ENCODE results near the gene TMEM132A.
"Not testable (repeated sequence)": the region's sequence is repeated elsewhere in the genome, so short reads cannot be mapped to it uniquely, and the experiment has no call there.

Gene TMEM132A

DNA sequence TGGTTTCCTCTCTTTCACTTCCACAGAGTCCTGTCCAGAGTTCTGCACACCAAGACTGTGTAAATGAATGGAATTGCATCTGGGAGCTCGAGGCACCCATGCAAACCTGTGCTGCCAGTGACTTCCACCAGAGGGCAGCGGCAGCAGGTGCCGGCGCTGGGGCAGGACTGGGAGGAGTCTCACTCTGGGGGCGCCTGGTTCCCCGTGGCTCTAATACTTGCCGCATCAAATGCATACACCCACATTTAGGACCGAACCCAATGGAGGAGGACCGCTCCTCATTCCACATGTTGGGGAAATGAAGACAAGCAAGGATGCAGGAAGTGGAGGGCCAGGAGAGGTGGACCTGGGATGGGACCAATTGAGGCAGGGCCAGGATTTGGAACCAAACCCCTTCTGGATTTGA is 46.1 kb downstream of the TMEM132A start:
- peak; percentile 32 for DNase-seq

DNA sequence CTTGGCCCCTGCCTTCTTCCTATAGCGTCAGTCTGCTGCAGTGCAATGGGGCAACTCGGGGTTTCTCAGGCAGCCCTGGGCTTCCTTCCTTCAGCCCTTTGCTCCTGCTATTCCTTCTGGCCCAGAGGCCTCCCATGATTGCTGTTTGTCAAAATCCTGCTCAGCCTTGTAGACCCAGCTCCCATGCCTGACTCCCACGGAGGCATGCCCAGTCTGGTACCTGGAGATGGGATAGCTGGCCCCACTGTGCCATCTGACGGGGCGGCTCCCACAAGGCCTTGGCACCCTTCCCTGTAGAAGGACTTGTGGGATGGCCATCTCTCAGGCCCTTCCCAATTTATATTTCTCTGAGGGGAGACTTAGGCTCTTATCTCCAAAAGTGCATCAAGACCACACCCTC is 46.6 kb downstream of the TMEM132A start:
- no peak for DNase-seq

DNA sequence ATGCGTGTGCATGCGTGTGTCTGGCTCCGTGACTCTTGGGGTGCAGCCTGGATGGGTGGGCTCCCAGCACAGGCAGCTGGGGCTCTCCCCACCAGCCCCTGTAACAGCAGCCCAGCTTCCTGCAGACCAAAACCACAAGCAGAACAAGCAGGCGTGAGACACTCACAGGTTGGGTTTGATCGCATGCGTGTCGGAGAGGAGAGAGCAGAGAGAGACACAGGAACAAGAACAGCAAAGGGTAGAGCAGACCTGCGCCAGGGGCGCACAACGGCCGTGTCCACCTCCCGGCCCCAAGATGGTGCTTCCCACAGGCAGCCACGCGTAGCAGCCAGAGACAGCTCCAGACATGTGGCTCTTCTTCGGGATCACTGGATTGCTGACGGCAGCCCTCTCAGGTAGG is 47.3 kb downstream of the TMEM132A start, which contains the start of gene CD6:
Gene CD6, plus strand, starts transcription at position 161 of the 400 bp plus-strand sequence. Its CDS starts 186 bp downstream, at position 347.
- no peak for DNase-seq

DNA sequence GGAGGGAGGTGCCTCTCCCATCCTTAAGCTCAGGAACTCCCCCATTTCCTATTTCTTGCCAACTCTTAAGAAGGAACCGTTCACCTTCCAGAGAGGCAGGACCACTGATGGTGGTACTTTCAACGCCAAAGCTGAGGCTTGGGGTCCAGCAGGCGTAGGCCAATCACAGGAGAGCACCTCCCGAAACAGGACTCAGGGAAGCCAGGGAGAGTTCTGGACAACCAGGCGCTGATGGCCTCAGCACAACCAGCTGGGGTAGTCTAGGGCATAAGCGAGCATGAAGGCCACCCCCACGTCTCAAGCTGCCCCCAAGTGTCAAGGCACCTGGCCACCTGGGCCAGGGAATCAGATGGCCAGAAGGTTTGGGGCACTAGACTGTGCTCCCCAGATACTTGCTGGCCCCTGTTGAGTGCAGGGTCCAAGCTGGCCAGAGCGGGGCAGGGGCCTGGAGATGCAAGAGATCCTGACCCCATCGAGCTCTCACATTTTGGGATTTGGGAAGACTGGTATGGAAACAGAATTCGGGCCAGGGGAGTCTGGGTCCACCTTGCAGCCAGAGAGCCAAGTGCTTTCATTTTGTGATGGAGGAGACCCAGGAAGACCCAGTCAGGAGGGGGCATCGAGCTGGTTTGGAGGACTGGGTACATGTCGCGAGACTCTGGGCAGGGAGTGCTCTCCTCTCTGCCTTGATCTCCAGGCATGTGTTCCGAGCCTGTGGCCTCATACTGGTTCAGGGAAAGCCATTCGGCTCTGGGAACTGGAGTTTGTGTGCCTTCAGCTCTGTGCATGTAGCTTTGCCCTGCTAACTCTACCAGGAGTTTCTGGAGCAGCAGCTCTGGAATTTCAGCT is 48.1 kb downstream of the TMEM132A start:
- DNase-seq = no peak

DNA sequence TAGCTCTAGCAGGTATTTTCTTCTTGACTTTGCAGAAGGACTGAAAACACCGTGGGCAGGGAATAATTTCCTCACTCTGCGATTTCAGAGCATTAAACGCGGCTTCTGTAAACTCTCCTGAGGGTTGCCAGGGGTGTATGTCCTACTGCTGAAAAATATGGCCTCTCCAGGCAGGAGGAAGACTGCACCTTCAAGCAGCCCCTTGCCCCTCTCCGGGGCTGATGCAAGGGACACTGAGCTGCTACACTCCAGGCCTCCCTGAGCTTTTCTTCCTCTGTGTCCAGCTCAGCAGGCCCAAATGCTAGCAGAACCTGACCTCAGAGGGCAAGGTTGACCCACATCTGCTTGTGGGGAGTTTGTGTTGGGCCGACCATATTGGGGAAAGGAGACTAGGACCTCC is 49.4 kb downstream of the TMEM132A start:
- no peak for DNase-seq

DNA sequence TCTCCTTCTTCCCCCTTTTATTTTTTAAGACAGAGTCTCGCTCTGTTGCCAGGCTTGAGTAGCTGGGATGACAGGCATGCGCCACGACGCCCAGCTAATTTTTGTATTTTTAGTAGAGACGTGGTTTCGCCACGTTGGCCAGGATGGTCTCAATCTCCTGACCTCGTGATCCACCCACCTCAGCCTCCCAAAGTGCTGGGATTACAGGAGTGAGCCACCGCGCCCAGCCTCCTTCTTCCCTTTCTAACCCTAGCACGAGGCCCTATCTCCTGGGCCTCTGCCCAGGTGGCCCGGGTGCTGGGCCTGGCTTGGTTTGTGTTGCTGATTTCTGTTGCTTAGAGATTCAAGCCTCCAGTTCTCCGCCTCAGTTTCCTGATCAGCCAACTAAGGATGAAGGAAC is 50.1 kb downstream of the TMEM132A start:
- DNase-seq = not testable (repeated sequence)

DNA sequence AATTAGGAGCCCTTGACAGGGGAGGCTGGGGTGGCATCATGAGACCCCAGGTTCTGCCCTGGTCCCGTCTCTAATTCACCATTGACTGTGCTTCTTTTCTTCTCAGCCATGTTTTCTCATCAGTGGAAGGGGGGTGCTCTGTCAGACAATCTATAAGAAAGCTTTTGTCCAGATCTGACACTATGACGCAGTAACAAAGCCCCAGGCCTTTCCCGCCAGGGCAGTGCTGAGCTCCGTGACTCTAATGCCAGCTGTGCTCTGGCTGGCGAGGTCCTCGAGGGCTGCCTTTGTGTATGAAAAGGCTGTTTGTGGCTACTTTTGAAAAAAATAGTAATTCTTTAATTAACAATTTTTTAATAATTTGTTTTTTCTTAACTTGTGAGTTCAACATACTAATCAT is 50.5 kb downstream of the TMEM132A start:
- no peak for DNase-seq

DNA sequence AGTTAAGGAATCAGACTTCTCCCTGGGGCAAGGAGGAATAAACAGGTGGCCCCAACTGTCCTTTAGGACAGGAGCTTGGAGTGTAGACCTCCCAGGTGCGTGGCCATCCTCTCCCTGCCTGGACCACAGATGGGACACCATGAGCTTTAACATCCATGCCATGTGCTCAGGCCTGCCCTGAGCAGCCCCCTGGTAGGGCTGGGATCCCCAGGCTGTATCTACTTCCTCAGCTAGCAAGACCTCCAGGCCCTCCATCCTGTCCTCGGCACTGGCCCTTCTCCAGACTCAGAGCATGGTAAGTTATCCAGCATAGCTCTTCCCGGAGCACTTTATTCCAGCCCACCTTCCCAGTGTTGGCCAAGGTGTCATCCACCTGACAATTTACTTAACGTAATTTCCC is 53.0 kb downstream of the TMEM132A start:
- no peak for DNase-seq

DNA sequence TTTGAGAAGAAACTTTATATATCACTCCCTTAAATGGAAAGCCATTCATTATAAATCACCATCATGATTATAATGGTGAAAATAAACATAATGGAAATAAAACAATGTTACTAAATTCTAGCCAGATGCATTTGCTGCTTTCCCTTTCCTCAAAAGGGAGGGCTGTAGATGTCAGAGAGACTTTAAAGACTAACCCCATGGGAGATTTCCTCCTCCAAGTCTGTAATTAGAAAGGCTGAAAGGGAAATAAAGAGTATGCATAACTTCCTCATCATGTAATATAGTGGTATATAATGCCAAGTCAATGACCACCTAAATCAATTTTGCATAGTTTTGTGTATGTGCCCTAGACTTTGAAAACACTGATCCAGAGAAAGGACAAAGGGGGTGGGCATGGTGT is 53.6 kb downstream of the TMEM132A start:
- no peak for DNase-seq

DNA sequence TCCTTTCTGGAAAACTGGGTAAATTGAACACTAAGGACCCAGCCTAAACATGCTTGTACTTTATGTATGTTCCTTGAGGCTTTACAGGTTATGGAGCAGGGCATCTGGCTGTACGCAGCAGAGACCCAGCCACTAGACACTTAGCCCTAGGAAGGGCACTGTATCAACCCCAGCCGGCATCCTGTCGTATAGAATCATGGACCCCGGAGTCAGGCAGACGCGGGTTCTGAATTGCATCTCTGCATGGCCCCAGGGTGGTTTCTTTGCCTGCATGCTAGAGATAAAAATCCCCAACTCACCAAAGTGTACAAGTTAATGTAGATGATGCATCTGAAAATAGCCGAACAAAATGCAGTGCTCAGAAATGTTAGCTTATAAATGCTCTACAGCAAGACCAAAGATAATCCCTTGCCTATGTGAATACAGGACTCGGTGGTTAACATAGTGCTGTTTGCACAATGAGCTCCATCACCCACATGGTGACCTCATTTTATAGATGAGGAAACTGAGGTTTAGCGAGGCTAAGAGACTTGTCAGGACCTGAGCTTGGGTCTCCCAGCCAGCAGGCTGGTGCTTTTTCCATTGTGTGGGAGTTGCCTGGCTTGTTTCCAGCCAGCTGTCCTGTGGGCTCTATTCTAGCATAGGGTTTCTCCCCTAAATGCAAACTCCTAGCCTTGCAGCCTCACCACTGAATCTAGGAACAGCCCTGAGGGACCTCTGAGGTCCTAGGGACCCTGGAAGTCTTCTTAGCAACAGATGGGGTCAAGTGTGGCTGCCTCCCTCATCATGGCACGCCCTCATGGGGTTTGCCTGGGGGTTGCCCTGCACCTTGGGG is 54.5 kb downstream of the TMEM132A start:
- DNase-seq = no peak

DNA sequence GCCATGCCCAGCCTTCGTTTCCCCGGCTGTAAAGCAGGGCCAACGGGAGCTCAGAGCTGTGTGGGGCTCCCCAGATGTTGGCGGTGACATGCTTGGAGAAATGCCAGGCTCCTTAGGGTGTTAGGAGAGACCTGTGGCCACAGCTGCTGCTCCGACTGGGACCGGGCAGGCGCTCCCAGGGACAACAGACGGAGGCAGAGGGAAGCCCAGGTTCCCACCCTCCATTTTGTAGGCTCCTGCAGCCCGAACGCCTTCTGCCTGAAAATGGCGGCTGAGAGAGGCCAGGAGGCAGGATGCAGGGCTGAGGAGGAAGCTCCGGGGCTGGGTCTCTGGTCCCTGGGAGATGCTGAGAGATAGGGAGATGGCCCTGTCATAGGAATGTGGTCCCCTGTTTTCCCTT is 57.3 kb downstream of the TMEM132A start:
- no peak for DNase-seq

DNA sequence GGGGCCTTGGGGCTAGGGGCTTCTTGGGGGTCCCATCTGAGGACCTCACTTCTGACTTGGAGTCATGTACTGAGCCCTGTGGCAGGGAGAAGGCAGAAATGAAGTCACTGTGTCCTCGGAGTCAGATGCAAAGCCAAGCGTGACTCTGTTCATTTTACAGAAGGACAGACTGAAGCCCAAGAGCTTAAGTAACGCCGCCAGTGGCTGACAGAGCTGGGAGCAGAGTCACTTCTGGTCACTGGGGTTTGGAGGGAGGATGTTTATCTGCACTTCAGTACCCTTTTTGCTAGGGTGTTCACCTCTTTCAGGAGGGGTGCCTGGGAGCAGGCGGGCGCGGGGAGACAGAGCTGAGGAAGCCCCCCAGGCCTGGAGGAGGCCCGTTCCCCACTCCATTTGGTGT is 57.9 kb downstream of the TMEM132A start:
- no peak for DNase-seq

DNA sequence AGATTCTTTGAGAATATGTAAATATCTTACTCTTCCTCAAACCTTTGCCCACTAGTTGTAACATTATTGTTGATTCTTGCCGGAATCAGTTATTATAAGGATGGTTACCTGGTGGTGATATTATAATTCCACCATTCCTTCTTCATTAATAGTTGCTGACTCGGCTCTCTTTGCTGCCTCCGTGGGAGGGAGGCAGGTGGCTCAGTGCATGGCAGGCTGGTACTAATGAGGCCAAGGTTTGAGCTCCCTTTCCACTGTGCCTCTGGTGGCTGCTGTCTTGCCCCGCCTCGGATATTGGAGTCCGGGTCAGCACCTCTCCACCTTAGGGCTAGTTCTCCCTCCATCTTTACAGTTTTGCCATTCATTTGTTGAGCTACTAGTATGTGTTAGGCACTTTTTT is 59.9 kb downstream of the TMEM132A start:
- DNase-seq = no peak

DNA sequence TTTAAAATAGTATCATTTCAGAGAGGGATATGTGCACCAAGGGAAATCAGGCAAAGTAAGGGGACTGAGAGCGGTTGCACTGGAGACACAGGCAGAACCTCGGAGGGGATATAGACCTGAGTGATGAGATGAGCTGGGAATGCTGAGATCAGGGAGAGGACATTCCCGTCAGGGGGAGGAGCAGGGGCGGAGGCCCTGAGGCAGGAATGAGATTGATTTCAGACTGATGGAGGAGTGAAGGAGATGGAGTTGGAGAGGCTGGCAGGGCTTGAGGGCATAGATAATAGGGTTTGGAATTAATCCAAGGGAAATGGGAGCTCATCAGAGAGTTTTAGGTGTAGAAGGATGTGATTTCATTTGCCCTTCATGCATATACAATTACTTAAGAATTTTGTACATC is 60.4 kb downstream of the TMEM132A start:
- no peak for DNase-seq

DNA sequence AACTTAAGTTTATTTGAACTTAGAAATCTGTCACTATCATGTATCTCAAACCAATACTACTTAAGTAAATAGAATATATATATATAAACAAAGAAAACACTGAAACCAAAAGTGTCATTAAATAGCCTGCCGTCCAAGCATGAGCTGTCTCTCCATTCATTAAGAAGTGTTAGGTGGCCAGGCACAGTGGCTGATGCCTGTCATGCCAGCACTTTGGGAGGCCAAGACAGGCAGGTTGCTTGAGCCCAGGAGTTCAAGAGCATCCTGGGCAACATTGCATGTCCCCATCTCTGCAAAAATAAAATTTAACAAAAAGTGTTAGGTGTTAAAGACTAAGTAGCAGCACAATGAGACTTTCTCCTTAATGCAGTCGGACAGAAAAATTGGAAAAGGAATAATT is 61.2 kb downstream of the TMEM132A start:
- DNase-seq = no peak

DNA sequence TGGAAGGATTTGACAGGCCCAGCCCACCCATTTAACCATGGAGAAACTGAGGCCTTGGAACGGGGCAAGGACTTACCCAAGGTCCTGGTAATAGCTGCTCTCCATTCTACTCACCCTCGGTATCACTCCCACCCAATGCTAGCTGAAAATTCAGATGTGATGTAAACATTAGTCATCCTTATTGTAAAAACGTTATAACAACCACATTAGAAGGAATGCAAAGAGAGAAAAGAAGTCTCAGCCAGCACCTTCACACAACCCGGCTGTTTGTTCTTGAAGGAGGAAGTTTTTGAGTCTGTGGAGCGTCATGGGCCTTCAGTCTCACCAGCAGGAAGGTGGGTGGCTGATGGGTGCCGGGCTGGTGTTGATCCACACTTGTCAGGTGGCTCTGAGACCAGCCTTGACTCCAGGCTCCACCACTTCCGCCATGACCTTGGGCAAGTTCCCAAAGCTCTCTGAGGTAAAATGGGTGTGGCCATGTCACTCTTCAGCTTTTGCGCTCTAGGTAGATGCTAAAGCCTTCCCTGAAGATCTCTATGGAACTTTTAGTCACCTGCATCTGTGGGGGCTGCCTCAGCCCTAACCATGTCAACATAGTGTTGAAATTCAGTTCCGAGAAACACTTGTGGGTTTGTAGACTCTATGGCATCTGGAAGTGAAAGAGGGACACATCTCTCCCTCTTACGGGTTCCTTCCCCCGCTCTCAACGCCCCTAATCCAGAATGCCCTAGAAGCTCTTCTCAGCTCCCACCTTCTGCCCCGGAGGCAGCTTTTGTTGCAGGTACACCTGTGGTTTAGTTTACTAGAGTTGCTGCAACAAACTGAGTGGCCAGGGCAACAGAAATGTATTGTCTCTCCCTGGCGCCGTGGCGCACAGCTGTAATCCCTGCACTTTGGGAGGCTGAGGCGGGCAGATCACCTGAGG is 62.0 kb downstream of the TMEM132A start:
- no peak for DNase-seq
